GM19463 (cell line): ENCODE measurements around the gene FRMPD4.
"Not testable (repeated sequence)": the region's sequence is repeated elsewhere in the genome, so short reads cannot be mapped to it uniquely, and the experiment has no call there.

Experiments
- ATAC-seq: cut with Tn5 transposase; IDR thresholded peaks from one replicate; pipeline ENCODE4 v1.9.1; 2021; ENCODE audit warnings: mild to moderate bottlenecking, moderate library complexity; ENCODE audit not compliant: unreplicated experiment

Gene FRMPD4

DNA sequence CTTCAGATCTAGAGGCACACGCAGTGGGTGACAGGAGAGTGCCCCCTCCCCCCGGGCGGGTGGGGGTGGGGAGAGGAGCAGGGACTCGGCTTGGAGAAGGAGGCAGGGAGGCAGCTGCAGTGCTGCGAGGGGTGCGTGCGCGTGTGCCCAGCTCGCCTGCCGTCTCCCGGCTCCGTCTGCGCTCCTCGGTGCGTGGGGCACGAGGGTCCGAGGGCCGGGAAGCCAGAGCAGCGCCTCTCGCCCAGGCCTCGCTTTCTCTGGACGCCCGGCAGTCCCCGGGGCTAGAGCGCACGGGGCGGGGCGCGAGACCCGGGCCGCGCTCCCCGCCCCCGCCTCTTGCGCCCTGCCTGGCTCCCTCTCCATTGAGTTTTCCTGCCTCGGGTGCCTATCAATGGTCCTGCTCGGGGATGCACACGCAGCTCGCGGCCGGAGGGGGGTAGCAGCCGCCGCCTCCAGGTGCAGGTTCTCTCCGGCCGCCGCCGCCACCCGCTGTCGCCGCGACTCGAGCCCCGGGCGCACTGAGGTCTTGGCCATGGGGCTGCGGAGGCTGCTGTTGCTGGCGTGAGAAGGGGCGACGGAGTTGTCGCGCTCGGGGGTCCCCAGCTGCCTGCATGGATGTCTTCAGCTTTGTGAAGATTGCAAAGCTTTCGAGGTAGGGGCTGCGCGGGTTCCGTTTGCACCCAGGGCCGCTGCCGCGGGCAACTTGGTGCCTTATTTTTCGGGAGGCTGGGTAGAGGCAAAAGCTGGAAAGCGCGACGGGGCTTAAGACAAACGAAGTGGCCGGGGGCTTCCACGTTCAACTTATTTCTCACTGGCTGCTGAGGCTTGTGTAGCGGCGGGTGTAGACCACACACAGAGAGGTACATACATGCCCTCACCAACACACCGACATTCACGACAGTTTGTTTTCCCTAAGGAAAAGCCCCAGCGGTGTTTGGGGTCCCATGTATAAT lies at the start of gene FRMPD4:
Gene FRMPD4, plus strand, starts transcription at position 113 of the 953 bp plus-strand sequence. Its CDS starts 499 bp downstream, at position 612.
- no peak for ATAC-seq

DNA sequence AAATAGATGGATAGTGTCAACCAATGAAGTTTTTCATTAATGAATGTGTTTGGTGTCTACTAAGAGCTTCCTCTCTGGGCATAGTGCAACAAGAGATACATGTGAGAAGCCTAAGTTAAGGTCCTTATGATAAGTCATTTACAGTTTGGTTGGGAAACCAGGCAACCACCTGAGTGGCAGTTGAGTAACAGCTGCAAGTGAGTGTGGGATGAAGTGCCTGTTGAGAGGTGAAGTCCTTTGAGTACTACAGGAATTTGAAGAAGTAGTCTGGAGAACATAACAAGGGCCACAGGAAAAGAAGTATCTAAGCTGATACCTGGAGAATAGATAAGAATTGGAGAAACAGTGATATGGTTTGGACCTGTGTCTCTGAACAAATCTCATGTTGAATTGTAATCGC lies 48.5 kb upstream of the FRMPD4 start:
- ATAC-seq, result no peak

GRCh38 chrX:12113321-12113720 lies 25.0 kb upstream of the FRMPD4 start:
- ATAC-seq, result no peak

GRCh38 chrX:12115377-12115776 lies 22.9 kb upstream of the FRMPD4 start:
- ATAC-seq, result no peak

- no peak for ATAC-seq
Measured at GRCh38 chrX:12118134-12118533, 20.1 kb upstream of the FRMPD4 start.

DNA sequence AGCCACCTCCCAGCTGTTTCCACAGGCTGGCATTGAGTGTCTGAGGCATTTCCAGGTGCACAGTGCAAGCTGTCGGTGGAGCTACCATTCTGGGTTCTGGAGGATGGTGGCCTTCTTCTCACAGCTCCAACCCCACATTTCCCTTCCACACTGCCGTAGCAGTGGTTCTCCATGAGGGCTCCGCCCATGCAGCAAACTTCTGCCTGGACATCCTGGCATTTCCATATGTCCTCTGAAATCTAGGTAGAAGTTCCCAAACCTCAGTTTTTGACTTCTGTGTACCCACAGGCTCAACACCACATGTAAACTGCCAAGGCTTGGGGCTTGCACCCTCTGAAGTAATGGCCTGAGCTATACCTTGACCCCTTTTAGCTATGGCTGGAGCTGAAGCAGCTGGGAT lies 10.3 kb upstream of the FRMPD4 start:
- ATAC-seq, result no peak

DNA sequence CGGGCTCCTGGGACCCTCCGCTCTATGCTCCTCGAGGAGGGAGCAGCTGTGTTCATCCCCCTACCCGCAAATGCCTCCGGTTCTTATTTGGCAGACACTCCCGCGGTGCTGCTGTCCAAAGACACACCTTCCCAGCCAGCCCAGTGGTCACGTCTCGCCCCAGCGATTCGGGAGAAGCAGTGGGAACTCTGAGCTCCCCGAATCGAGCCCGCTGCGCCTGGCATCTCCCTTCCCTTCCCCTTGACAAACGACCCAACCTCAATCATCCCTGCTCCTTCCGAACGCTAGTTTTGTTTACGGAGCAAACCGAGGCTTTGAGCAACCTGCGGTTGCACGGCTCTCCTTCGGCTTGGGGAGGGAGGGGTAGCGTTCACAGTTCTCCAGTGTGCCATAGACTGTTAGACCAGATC lies 317 bp upstream of the FRMPD4 start:
- no peak for ATAC-seq

- ATAC-seq, result no peak
Measured at GRCh38 chrX:12139934-12140611, 1.8 kb downstream of the FRMPD4 start.

DNA sequence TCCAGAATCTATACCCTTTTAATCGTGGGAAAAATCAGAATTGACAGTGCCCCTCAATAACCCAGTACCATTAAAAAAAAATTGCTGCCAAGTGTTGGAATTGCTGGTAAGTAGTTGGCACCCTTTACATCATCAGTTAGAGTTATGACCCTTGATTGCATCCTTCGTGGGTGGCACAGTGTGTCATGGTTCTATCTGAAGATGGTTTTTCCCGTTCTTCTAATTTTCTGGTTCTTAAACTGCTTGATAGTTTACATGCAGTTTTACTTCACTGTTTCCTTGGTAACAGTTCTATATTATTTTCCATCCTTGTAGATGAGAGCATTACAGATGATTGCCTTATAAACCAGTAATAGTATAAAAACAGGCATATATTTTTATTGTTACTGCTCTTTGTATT lies 3.2 kb downstream of the FRMPD4 start:
- no peak for ATAC-seq

- no peak for ATAC-seq
Measured at GRCh38 chrX:12142661-12143060, 4.4 kb downstream of the FRMPD4 start.

GRCh38 chrX:12145402-12145801 lies 7.1 kb downstream of the FRMPD4 start:
- ATAC-seq, result no peak

DNA sequence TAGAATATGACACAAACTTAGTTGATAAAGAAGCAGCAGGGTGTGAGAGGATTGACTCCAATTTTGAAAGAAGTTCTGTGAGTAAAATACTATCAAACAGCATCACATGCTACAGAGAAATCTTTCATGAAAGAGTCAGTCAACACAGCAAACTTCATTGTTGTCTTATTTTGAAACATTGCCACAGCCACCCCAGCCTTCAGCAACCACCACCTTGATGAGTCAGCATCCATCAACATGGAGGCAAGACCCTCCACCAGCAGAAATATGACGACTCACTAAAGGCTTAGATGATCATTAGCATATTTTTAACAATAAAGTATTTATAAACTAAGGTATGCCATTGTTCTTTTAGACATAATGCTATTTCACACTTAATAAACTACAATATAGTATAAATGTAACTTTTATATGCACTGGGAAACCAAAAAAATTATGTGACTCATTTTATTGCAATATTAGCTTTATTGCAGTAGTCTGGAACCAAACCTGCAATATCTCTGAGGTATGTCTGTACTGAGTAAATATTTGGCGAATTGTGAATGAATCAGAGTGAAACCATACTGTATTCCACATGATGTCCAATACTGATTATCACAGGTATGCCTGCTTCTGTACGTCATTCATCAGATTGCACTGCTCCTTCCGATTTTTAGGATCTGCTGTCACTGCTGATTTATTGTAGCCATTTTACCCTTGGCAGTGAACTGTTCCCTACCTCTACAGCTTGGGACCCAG lies 11.6 kb downstream of the FRMPD4 start:
- no peak for ATAC-seq

- no peak for ATAC-seq
Measured at GRCh38 chrX:12153317-12153716, 15.0 kb downstream of the FRMPD4 start.

DNA sequence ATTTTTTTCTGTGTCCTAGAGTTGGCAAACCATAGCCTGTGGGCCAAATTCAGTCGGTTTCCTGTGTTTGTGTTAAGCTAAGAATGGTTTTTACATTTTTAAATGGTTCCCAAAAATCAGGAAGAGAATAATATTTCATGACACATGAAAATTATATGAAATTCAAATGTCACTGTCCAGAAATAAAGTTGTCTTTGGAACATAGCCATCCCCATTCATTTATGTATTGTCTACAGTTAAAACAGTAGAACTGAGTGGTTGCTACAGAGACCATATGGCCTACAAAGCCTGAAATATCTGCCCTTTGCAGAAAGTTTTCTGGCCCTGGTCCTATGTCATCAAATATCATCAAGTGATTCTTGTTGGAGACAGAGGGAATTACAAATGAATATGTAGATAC lies 15.5 kb downstream of the FRMPD4 start:
- no peak for ATAC-seq

DNA sequence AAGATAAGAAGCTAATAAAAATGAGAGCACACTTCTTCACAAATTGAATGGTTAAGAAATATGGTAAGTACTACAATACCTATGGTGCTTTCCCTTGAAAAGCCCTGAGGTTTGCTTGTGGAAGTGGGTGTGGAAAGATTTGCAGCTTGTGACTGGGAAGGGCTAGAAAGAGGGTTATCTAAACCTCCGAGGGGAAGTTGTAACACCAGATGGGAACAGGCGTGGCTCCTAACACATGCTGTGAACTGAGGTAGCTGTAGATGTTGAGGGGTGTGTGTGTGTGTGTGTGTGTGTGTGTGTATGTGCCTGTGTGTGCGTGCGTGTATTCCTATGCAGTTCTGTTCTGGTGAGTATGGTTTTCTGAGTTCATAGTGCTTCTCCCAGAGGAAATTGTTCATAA lies 21.5 kb downstream of the FRMPD4 start:
- ATAC-seq, result no peak

DNA sequence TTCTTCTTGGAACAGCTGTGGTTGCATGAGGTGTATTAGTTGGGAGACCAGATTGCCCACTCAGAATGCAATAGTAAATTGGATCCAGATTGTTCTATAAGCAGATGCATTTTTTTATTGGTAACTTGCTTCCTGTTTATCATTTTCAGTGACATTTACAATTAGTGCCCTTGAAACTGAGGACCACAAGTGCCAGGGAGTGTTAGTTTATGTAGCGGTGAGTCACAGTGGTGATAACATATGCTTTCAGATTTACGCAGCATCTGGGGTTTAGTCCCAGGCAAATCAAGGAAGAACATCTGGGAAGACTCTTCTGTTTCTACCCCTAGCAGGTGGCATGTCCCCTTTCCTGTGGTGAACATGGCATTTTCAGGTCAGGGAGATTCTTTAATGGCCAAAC lies 24.1 kb downstream of the FRMPD4 start:
- no peak for ATAC-seq

DNA sequence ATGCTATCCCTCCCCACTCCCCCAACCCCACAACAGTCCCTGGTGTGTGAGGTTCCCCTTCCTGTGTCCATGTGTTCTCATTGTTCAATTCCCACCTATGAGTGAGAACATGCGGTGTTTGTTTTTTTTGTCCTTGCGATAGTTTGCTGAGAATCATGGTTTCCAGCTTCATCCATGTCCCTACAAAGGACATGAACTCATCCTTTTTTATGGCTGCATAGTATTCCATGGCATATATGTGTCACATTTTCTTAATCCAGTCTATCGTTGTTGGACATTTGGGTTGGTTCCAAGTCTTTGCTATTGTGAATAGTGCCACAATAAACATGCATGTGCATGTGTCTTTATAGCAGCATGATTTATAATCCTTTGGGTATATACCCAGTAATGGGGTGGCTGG lies 25.9 kb downstream of the FRMPD4 start:
- not testable (repeated sequence) for ATAC-seq

DNA sequence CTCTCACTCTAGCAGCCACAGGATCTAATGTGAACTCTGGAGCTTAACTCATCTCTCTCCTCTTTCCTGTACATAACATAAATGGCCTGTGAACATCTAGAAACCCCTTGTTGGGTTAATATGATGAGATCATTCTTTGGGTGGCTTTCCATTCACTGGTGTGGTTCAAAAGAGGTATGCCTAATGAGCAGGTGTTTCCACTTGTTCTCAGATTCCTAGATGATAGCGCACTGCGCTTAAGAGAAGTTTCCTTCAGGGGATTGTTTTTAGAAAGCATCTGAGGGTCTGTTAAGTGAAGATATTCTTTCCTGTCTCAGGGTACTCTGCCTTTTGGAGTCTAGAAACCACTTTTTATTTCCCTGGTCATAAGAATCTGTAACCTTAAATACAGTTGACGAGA lies 32.5 kb downstream of the FRMPD4 start:
- ATAC-seq, result no peak

DNA sequence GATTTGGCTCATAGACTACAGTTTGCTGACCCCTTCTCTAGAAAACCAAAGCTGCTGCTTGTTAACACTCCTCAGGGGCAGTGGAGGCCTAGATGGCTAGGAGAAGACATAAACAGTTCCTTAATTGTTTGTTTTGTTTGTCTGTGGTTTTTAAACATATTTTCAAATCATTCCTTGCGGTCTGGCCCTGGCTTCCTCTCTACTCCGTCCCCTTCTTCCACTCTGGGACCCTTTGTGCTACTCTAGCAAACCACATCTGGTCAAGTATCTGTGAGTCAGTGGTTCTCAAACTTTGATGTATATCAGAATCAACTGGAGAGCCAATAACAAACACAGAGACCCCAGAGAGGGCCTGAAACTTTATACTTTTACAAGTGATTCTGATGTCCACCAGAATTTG lies 36.1 kb downstream of the FRMPD4 start:
- no peak for ATAC-seq

DNA sequence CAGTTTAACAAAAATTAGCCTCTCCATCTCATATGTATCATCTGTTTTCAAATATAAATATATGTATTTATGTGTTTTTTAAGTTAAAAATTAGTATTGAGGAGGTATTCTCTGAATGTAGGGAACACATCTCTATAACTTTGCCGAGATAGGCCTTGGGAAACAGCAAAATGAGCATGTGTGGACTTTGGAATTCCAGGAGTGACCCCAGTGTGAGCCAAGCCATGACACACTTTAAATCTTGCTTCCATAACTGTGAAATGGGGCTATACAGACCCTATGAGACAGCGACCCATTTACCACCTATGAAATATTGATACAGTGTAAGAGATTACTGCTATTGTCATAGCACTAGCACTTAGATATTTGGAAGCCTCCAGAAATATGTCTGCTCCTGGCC lies 58.8 kb downstream of the FRMPD4 start:
- no peak for ATAC-seq

GRCh38 chrX:12206413-12206812 lies 68.1 kb downstream of the FRMPD4 start:
- no peak for ATAC-seq
